ENCODE measurements around the gene COMTD1. TPM values are rescaled to one million over a fixed set of nuclear protein-coding genes. Genes with fewer than 3 reads are reported as not detected.

COMTD1 gene
- total RNA-seq, 2 experiments from 2014 or later, result 37.7 to 47.2 TPM

- Histone ChIP-seq H3K9me2 (ENCODE audit: insufficient read depth, low read length) (no peaks in the 10 kb centered on the region), H3K4me1 (ENCODE audit: insufficient read depth, low read length, poor library complexity, severe bottlenecking) (peaks cover 19% of the 10 kb centered on the region), H4K20me1 (ENCODE audit: insufficient read depth, low read length) (peaks cover 12% of the 10 kb centered on the region; the same call in 1 of the 2 replicates), H3K79me2 (ENCODE audit: insufficient read depth, low read depth, low read length) (peaks cover 23% of the 10 kb centered on the region), H2AFZ (ENCODE audit: low read length) (no peak overlapping the region), H3K4me2 (ENCODE audit: low read length) (no peak overlapping the region), H3K36me3 (ENCODE audit: insufficient read depth, low read length) (peaks cover 66% of the 10 kb centered on the region), H3K4me3 (ENCODE audit: low read depth, low read length, poor library complexity, severe bottlenecking) (no peak overlapping the region), H3K27ac (ENCODE audit: low read depth, low read length, poor library complexity, severe bottlenecking) (no peak overlapping the region), H3K9me3 (ENCODE audit: low read length) (no peaks in the 10 kb centered on the region)
- ChIA-PET CTCF (ENCODE audit: unreplicated experiment) (interaction anchor here (1.0 to 1.7 kb wide), 2 partner anchors 20 to 22 kb away, joined by 3 to 6 read pairs; partner anchors contain the start of gene VDAC2), POLR2A (interaction anchor here (0.6 to 3.7 kb wide), 2 partner anchors 21 to 48 kb away, joined by 3 to 20 read pairs; partner anchors contain the start of gene VDAC2)
- TF ChIP-seq CTCF (conservative IDR thresholded peaks at IDR 0.05; ENCODE audit: low read length) (no peak), EZH2phosphoT487 (IDR thresholded peaks at IDR 0.05; ENCODE audit: borderline replicate concordance, low read depth, low read length) (no peak)
- intact Hi-C loops (cut with micrococcal nuclease; ENCODE audit: unreplicated experiment), result loop anchor here (10.0 kb wide), 1 partner anchor 217 kb away; no protein-coding TSS in a partner anchor
- DNase-seq (ENCODE audit: low spot score), result no peak
- TSS peak; percentile 32 for BruUV-seq (replicated peaks)
These were observed 3.8 kb downstream of the COMTD1 start for GRCh38 chr10:75231672-75232581.

GRCh38 chr10:75230600-75231038, 5.1 kb downstream of the COMTD1 start:
- intact Hi-C loops (cut with micrococcal nuclease; ENCODE audit: unreplicated experiment), result loop anchor here (1.0 to 10.0 kb wide), 2 partner anchors 42 to 216 kb away; no protein-coding TSS in a partner anchor
- Histone ChIP-seq H3K4me2 (ENCODE audit: low read length) (no peak overlapping the region), H3K79me2 (ENCODE audit: insufficient read depth, low read depth, low read length) (peaks cover 37% of the 10 kb centered on the region), H3K36me3 (ENCODE audit: insufficient read depth, low read length) (peaks cover 79% of the 10 kb centered on the region), H3K27ac (ENCODE audit: low read depth, low read length, poor library complexity, severe bottlenecking) (no peak overlapping the region), H3K9me3 (ENCODE audit: low read length) (no peaks in the 10 kb centered on the region), H3K4me1 (ENCODE audit: insufficient read depth, low read length, poor library complexity, severe bottlenecking) (peaks cover 13% of the 10 kb centered on the region), H2AFZ (ENCODE audit: low read length) (no peak overlapping the region), H4K20me1 (ENCODE audit: insufficient read depth, low read length) (peaks cover 18% of the 10 kb centered on the region), H3K4me3 (ENCODE audit: low read depth, low read length, poor library complexity, severe bottlenecking) (no peak overlapping the region), H3K9me2 (ENCODE audit: insufficient read depth, low read length) (no peaks in the 10 kb centered on the region)
- POLR2A ChIA-PET, result interaction anchor here (0.8 to 1.0 kb wide), 3 partner anchors 11 to 51 kb away, joined by 4 to 5 read pairs (median 4); no protein-coding TSS in a partner anchor
- TSS peak; percentile 4 for BruUV-seq (replicated peaks)
- peak; percentile 89 for DNase-seq (ENCODE audit: low spot score)
- CTCF ChIA-PET (ENCODE audit: unreplicated experiment), result interaction anchor here (1.0 to 1.7 kb wide), 3 partner anchors 19 to 43 kb away, joined by 3 to 6 read pairs (median 3); partner anchors contain the start of gene VDAC2
- TF ChIP-seq CTCF (conservative IDR thresholded peaks at IDR 0.05; ENCODE audit: low read length) (peak; percentile 96), EZH2phosphoT487 (IDR thresholded peaks at IDR 0.05; ENCODE audit: borderline replicate concordance, low read depth, low read length) (no peak)
